GM12872 (cell line): ENCODE measurements around the gene TPO.

Source experiments
- CTCF ChIP-seq: IDR thresholded peaks from 3 replicates; pipeline ENCODE4 v1.5.1; 2011; ENCODE audit warnings: low read depth, mild to moderate bottlenecking, low read length, moderate library complexity; ENCODE audit not compliant: insufficient read depth

Gene TPO

GRCh38 chr2:1515986-1516797 lies 102.9 kb downstream of the TPO start:
- TF ChIP-seq CTCF: no peak

- no peak for TF ChIP-seq CTCF
These were observed 103.5 kb downstream of the TPO start for GRCh38 chr2:1516798-1517060.

- no peak for TF ChIP-seq CTCF
These were observed 104.5 kb downstream of the TPO start for GRCh38 chr2:1517786-1518185.

- TF ChIP-seq CTCF: no peak
These were observed 105.1 kb downstream of the TPO start for GRCh38 chr2:1518331-1518803.

- TF ChIP-seq CTCF: no peak
These were observed 105.7 kb downstream of the TPO start for GRCh38 chr2:1518867-1519530.

- no peak for TF ChIP-seq CTCF
These were observed 108.1 kb downstream of the TPO start for GRCh38 chr2:1521191-1521877.
